Measurements from ENCODE around the gene ZNF669. TPM values are rescaled to one million over a fixed set of nuclear protein-coding genes. Genes with fewer than 3 reads are reported as not detected.

The ZNF669 gene
- total RNA-seq, 1 donor from 2014 or later = 28.5 TPM

DNA sequence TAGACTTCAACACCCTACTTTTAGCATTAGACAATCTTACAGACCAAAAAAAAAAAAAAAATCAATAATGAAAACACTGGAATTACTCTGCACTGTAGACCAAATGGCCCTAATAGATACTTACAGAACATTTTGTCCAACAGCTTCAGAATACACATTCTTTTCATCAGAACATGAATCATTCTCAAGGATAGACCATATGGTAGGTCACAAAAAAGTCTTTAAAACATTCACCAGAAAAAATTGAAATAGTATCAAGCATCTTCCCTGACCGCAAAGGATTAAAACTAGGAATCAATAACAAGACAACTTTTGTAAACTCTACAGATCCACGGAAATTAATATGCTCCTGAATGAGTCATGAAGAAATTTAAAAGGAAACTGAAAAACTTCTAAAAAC is 48.1 kb downstream of the ZNF669 start:
- Mint-ChIP-seq H3K4me3 (ENCODE audit: unreplicated experiment) (no peak overlapping the region), H3K4me1 (ENCODE audit: low read depth, unreplicated experiment) (no peaks in the 10 kb centered on the region), H3K27ac (ENCODE audit: unreplicated experiment) (no peak overlapping the region), H3K36me3 (ENCODE audit: unreplicated experiment) (peaks cover 55% of the 10 kb centered on the region), H3K27me3 (ENCODE audit: unreplicated experiment) (peaks cover 3% of the 10 kb centered on the region), H3K9me3 (ENCODE audit: unreplicated experiment) (peaks cover 27% of the 10 kb centered on the region)
- TF ChIP-seq, protein P1, sequence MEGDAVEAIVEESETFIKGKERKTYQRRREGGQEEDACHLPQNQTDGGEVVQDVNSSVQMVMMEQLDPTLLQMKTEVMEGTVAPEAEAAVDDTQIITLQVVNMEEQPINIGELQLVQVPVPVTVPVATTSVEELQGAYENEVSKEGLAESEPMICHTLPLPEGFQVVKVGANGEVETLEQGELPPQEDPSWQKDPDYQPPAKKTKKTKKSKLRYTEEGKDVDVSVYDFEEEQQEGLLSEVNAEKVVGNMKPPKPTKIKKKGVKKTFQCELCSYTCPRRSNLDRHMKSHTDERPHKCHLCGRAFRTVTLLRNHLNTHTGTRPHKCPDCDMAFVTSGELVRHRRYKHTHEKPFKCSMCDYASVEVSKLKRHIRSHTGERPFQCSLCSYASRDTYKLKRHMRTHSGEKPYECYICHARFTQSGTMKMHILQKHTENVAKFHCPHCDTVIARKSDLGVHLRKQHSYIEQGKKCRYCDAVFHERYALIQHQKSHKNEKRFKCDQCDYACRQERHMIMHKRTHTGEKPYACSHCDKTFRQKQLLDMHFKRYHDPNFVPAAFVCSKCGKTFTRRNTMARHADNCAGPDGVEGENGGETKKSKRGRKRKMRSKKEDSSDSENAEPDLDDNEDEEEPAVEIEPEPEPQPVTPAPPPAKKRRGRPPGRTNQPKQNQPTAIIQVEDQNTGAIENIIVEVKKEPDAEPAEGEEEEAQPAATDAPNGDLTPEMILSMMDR (IDR thresholded peaks at IDR 0.05; ENCODE audit: partially characterized antibody, unreplicated experiment) = no peak
- DNase-seq = no peak

DNA sequence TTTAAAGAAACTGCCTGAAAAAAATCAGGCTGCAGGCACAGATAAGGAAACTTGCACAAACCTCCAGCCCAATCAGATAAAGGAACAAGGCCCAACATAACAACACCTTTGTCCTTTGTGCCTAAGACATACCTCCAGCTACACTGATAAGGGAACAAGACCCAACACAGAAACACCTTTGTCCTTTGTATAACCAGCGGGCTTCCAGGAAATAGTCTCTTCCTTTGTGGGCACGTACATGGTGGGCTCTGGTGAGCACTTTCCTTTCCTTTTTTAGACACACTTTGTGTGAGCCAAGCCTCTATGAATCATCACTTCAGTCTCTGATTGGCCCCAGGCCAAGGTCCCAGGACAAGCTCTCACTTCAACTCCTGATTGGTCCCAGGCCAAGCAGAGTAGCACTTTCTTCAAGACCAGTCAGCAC is 49.2 kb downstream of the ZNF669 start:
- no peak overlapping the region for H3K27ac Mint-ChIP-seq (ENCODE audit: unreplicated experiment)
- TF ChIP-seq, protein P1 (IDR thresholded peaks at IDR 0.05; ENCODE audit: partially characterized antibody, unreplicated experiment) = no peak
- H3K36me3 Mint-ChIP-seq (ENCODE audit: unreplicated experiment) = peaks cover 63% of the 10 kb centered on the region
- DNase-seq = no peak
- H3K4me1 Mint-ChIP-seq (ENCODE audit: low read depth, unreplicated experiment) = no peaks in the 10 kb centered on the region
- peaks cover 3% of the 10 kb centered on the region for H3K27me3 Mint-ChIP-seq (ENCODE audit: unreplicated experiment)
- peaks cover 34% of the 10 kb centered on the region for H3K9me3 Mint-ChIP-seq (ENCODE audit: unreplicated experiment)
- no peak overlapping the region for H3K4me3 Mint-ChIP-seq (ENCODE audit: unreplicated experiment)

Other genes with a start within 250 kb of the ZNF669 start
- 25.2 TPM for gene AHCTF1, start 172.4 kb downstream of the ZNF669 start, total RNA-seq (ENCODE audit: unreplicated experiment)
- 7.9 TPM for gene ZNF695, start 96.3 kb downstream of the ZNF669 start, total RNA-seq (ENCODE audit: unreplicated experiment)
- 10.7 TPM for gene ZNF670, start 25.5 kb downstream of the ZNF669 start, total RNA-seq (ENCODE audit: unreplicated experiment)
- 137 TPM for gene ZNF124, start 67.7 kb upstream of the ZNF669 start, total RNA-seq (ENCODE audit: unreplicated experiment)
- not detected for gene VN1R5, start 151.7 kb upstream of the ZNF669 start, total RNA-seq (ENCODE audit: unreplicated experiment)
- gene ZNF496, start 227.5 kb upstream of the ZNF669 start, total RNA-seq (ENCODE audit: unreplicated experiment) = 60.5 TPM